Measurements from ENCODE around the gene KDM6A. TPM values are rescaled to one million over a fixed set of nuclear protein-coding genes. Genes with fewer than 3 reads are reported as not detected.

Gene KDM6A
- total and polyA plus RNA-seq, 9 of the 15 experiments (the other 6 are each of a cell fraction or from before 2014, with no cell fraction given), result 8.4 to 34.3 (median 22.9) TPM

DNA sequence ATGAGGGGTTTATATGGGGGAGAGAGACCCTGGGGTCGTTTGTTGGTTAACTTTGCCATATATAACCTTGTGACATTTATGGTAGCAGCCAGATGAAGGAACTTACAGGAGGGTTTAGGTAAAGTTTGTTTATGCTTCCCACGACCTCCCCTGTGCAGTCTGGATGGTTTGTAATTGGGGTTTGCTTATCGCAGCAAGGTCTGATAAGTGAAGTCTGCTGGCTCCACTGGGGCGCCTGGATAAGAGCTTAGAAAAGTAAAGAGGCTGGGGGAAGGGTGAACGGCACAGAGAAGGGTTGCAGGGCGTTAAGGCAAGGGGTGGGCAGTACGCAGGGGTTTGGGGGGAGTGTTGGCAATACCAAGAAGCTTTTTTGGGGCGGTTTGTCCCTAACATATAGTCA is 98.7 kb downstream of the KDM6A start:
- 0 out of 2 replicates have a peak, but pooled peaks cover 1% of the 10 kb centered on the region for H3K9me3 ChIP-seq (replicated peaks; ENCODE audit: control insufficient read depth, insufficient read depth, low read depth, low read length)
- no peak overlapping the region for H3K27ac ChIP-seq (ENCODE audit: extremely low read depth, low read depth, low read length)
- POLR2A ChIA-PET, result interaction anchor here (0.5 to 1.0 kb wide), 6 partner anchors 11 to 1974 kb away, joined by 3 to 4 read pairs (median 3); no protein-coding TSS in a partner anchor
- H3K4me2 ChIP-seq (ENCODE audit: insufficient read depth, low read length), result peak overlapping the region; percentile 32; the same call in 1 of the 2 replicates
- intact Hi-C loops (cut with micrococcal nuclease), result no loop called here
- FAIRE-seq (peak; percentile 91), ATAC-seq (peak; percentile 89), DNase-seq (ENCODE audit: extremely low read depth in 1 of 4, low spot score in 3 of 4) (peak in 2 of 4 experiments; percentile 28 to 69)
- peaks cover 71% of the 10 kb centered on the region for H3K79me2 ChIP-seq (ENCODE audit: control insufficient read depth, insufficient read depth, low read length)
- CTCF ChIA-PET (ENCODE audit: low intra/inter-chr PET ratio), result no interaction called here
- BruUV-seq (replicated peaks), result no TSS peak
- H3K4me3 ChIP-seq, result no peak overlapping the region
- H4K20me1 ChIP-seq (replicated peaks; ENCODE audit: control insufficient read depth, insufficient read depth, low read length), result peaks cover 21% of the 10 kb centered on the region
- H3K4me1 ChIP-seq (replicated peaks in 1 of 2; ENCODE audit: control insufficient read depth in 2 of 2, insufficient read depth in 2 of 2, low read length in 2 of 2), result peaks cover 4 to 13% of the 10 kb centered on the region in 2 experiments; a peak in 3 of 5 replicates
- H2AFZ ChIP-seq (ENCODE audit: low read depth, low read length), result no peak overlapping the region
- in situ Hi-C loops (cut with MboI), result no loop called here
- WGBS (ENCODE audit: insufficient coverage, low coverage, missing lambda C conversion rate), result 0% methylated on average over 7 of the region's 8 CpGs
- no peak overlapping the region for H3K9ac ChIP-seq (ENCODE audit: insufficient read depth in 1 of 2, low read depth in 2 of 2, low read length in 2 of 2)
- H3K27me3 ChIP-seq (ENCODE audit: control insufficient read depth in 2 of 2, insufficient read depth in 2 of 2, low read length in 2 of 2), result no peaks in the 10 kb centered on the region
- 0 out of 3 replicates have a peak, but pooled peaks cover under 1% of the 10 kb centered on the region for H3K36me3 ChIP-seq (ENCODE audit: control insufficient read depth, insufficient read depth, low read length)
- no peaks in the 10 kb centered on the region for H3K9me1 ChIP-seq (ENCODE audit: control insufficient read depth, insufficient read depth, low read length)
- TF ChIP-seq SMAD4 (CRISPR knock-in tag; conservative IDR thresholded peaks at IDR 0.05) (peak; percentile 83), EP300 (IDR thresholded peaks at IDR 0.05; ENCODE audit: low read length) (peak; percentile 67; the same call in 1 of the 2 replicates), ZNF232 (CRISPR knock-in tag; IDR thresholded peaks at IDR 0.05) (no peak), SOX6 (IDR thresholded peaks at IDR 0.05) (peak; percentile 37; the same call in 1 of the 2 replicates), FOXA3 (CRISPR knock-in tag; conservative IDR thresholded peaks at IDR 0.05 in 1 of 2, IDR thresholded peaks at IDR 0.05 in 1 of 2) (no peak), EP400 (IDR thresholded peaks at IDR 0.05) (no peak), DPF2 (IDR thresholded peaks at IDR 0.05) (peak; percentile 80), ZFP36 (IDR thresholded peaks at IDR 0.05; ENCODE audit: low read depth, low read length, partially characterized antibody) (no peak), ZNF143 (CRISPR knock-in tag; IDR thresholded peaks at IDR 0.05) (no peak), BCOR (IDR thresholded peaks at IDR 0.05) (no peak; the same call in 1 of the 2 replicates), HNRNPL (IDR thresholded peaks at IDR 0.05; ENCODE audit: low read depth, low read length) (no peak), ZNF696 (CRISPR knock-in tag; conservative IDR thresholded peaks at IDR 0.05) (no peak), SMARCA4 (IDR thresholded peaks at IDR 0.05) (peak; percentile 70), KLF16 (IDR thresholded peaks at IDR 0.05) (0 out of 2 replicates have a peak, but pooled peaks have one; percentile 52), CBX1 (IDR thresholded peaks at IDR 0.05; ENCODE audit: low read depth) (no peak), SIRT6 (IDR thresholded peaks at IDR 0.05; ENCODE audit: low read depth, low read length) (no peak), NFIC (IDR thresholded peaks at IDR 0.05) (peak; percentile 26; the same call in 1 of the 2 replicates), GATAD2A (IDR thresholded peaks at IDR 0.05) (peak; percentile 65; the same call in 1 of the 2 replicates), BRD4 (IDR thresholded peaks at IDR 0.05) (no peak), PML (IDR thresholded peaks at IDR 0.05; ENCODE audit: low read length) (0 out of 2 replicates have a peak, but pooled peaks have one; percentile 27), POLR2H (tag; IDR thresholded peaks at IDR 0.05; ENCODE audit: low read depth) (no peak), TAL1 (IDR thresholded peaks at IDR 0.05) (peak; percentile 73), TCF7 (IDR thresholded peaks at IDR 0.05; ENCODE audit: borderline replicate concordance) (no peak), ZBTB7A (IDR thresholded peaks at IDR 0.05; ENCODE audit: borderline replicate concordance, control insufficient read depth, low read depth, low read length) (no peak), YBX1 (IDR thresholded peaks at IDR 0.05) (no peak)
- TF ChIP-seq, protein P1, sequence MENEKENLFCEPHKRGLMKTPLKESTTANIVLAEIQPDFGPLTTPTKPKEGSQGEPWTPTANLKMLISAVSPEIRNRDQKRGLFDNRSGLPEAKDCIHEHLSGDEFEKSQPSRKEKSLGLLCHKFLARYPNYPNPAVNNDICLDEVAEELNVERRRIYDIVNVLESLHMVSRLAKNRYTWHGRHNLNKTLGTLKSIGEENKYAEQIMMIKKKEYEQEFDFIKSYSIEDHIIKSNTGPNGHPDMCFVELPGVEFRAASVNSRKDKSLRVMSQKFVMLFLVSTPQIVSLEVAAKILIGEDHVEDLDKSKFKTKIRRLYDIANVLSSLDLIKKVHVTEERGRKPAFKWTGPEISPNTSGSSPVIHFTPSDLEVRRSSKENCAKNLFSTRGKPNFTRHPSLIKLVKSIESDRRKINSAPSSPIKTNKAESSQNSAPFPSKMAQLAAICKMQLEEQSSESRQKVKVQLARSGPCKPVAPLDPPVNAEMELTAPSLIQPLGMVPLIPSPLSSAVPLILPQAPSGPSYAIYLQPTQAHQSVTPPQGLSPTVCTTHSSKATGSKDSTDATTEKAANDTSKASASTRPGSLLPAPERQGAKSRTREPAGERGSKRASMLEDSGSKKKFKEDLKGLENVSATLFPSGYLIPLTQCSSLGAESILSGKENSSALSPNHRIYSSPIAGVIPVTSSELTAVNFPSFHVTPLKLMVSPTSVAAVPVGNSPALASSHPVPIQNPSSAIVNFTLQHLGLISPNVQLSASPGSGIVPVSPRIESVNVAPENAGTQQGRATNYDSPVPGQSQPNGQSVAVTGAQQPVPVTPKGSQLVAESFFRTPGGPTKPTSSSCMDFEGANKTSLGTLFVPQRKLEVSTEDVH (IDR thresholded peaks at IDR 0.05; ENCODE audit: low read depth, partially characterized antibody), result no peak
